A549 (cell line): ENCODE data around the gene SLC24A4. TPM values are rescaled to one million over a fixed set of nuclear protein-coding genes. Genes with fewer than 3 reads are reported as not detected.

Source experiments
- ATAC-seq, 2 experiments: fragments of 200-7000 bp in 1 of 2; fragments of >200 bp in 1 of 2; cut with Nextera tagmentation in 1 of 2; cut with Tn5 transposase in 1 of 2; 3 replicates each; pipeline versions ENCODE4 v1.8.0 to v1.9.1; 2018 to 2020; ENCODE audit warnings: mild to moderate bottlenecking in 1 of 2, moderate library complexity in 1 of 2
- CTCF ChIA-PET: fragments of 300-600 bp; sonication (Branson Sonifier 250); formaldehyde crosslinking; extraction: SDS; loops from one replicate; lab custom pipeline; 2021; ENCODE audit warnings: antibody characterized with exemption, inconsistent platforms; lab: Yijun Ruan, JAX
- POLR2A ChIA-PET: fragments of 350-600 bp; formaldehyde crosslinking; extraction: SDS; loops from one replicate; lab custom pipeline; 2021; ENCODE audit warnings: antibody characterized with exemption, inconsistent platforms; lab: Yijun Ruan, JAX
- DNase-seq, 2 experiments: peaks; one replicate each; pipeline versions ENCODE4 v3.0.0 to v3.0.0-alpha.2; 2011 to 2016; ENCODE audit warnings: low read depth in 1 of 2, low spot score in 1 of 2
- FAIRE-seq: peaks from 2 replicates; lab custom pipeline; 2011; peaks lifted over from hg19 to GRCh38; lab: Jason Lieb, UNC
- H3K27ac ChIP-seq, 2 experiments: fragments of >200 bp; sonication (Bioruptor Twin); formaldehyde crosslinking; 3 replicates each; pipeline ENCODE4 v1.5.1; 2016 to 2017
- H3K4me1 ChIP-seq: fragments of >200 bp; sonication (Bioruptor Twin); formaldehyde crosslinking; 3 replicates; pipeline ENCODE4 v1.6.1; 2016
- H3K4me2 ChIP-seq: fragments of >200 bp; sonication (Bioruptor Twin); formaldehyde crosslinking; 3 replicates; pipeline ENCODE4 v1.6.1; 2016
- H3K4me3 ChIP-seq: fragments of >200 bp; sonication (Bioruptor Twin); formaldehyde crosslinking; 3 replicates; pipeline ENCODE4 v1.5.1; 2016
- H3K9me3 ChIP-seq: fragments of >200 bp; sonication (Bioruptor Twin); formaldehyde crosslinking; 3 replicates; pipeline ENCODE4 v1.6.1; 2016
- ATOH8 ChIP-seq: fragments of 250-450 bp; sonication (Bioruptor Pico); IDR thresholded peaks from 2 replicates; pipeline ENCODE4 v1.5.0; 2020; ENCODE audit warnings: low read depth, mild to moderate bottlenecking, moderate library complexity
- CBX2 ChIP-seq: fragments of 200-600 bp; sonication (generic); IDR thresholded peaks from 2 replicates; pipeline ENCODE4 v1.6.1; 2016; ENCODE audit warnings: low read depth, mild to moderate bottlenecking, borderline replicate concordance
- EHF ChIP-seq: fragments of 250-450 bp; sonication (Bioruptor Pico); IDR thresholded peaks from 2 replicates; pipeline ENCODE4 v1.5.0; 2020; ENCODE audit warnings: mild to moderate bottlenecking
- EHMT2 ChIP-seq: fragments of 200-600 bp; sonication (generic); IDR thresholded peaks from 2 replicates; pipeline ENCODE4 v1.6.1; 2016; ENCODE audit warnings: antibody characterized with exemption, low read depth, mild to moderate bottlenecking, moderate library complexity
- ELK1 ChIP-seq: fragments of 150-350 bp; IDR thresholded peaks from 2 replicates; pipeline ENCODE4 v1.6.1; 2014; ENCODE audit warnings: low read depth, mild to moderate bottlenecking, low read length
- FOSL2 ChIP-seq, 2 experiments: fragments of 450-650 bp in 1 of 2; fragments of >200 bp in 1 of 2; sonication (Bioruptor Twin) in 1 of 2; formaldehyde crosslinking; IDR thresholded peaks; 2 replicates each; pipeline versions ENCODE4 v1.5.0 to v1.6.1; 2016 to 2020; ENCODE audit warnings: mild to moderate bottlenecking in 1 of 2, moderate library complexity in 1 of 2
- HDAC2 ChIP-seq: fragments of 200-600 bp; sonication (generic); IDR thresholded peaks from 2 replicates; pipeline ENCODE4 v1.6.1; 2016
- HOXA7 ChIP-seq: fragments of 250-450 bp; sonication (Bioruptor Pico); IDR thresholded peaks from 2 replicates; pipeline ENCODE4 v1.5.0; 2020; ENCODE audit warnings: mild to moderate bottlenecking, moderate library complexity
- JUN ChIP-seq, 2 experiments: fragments of >200 bp; sonication (Bioruptor Twin); formaldehyde crosslinking; IDR thresholded peaks; 2 replicates in 1 of 2; 3 replicates in 1 of 2; pipeline ENCODE4 v1.6.1; 2016 to 2017
- JUNB ChIP-seq: fragments of >200 bp; sonication (Bioruptor Twin); formaldehyde crosslinking; IDR thresholded peaks from 2 replicates; pipeline ENCODE4 v1.6.1; 2016
- KDM1A ChIP-seq: fragments of 200-600 bp; sonication (generic); IDR thresholded peaks from 2 replicates; pipeline ENCODE4 v1.6.1; 2016; ENCODE audit warnings: low read depth, mild to moderate bottlenecking
- KDM5A ChIP-seq: fragments of 200-600 bp; sonication (generic); IDR thresholded peaks from 2 replicates; pipeline ENCODE4 v1.6.1; 2016; ENCODE audit warnings: antibody characterized with exemption, mild to moderate bottlenecking
- NFE2L2 ChIP-seq: fragments of 150-350 bp; conservative IDR thresholded peaks from 2 replicates; pipeline ENCODE4 v1.6.1; 2014; ENCODE audit warnings: low read length
- NR3C1 ChIP-seq: fragments of >200 bp; sonication (Bioruptor Twin); formaldehyde crosslinking; IDR thresholded peaks from 3 replicates; pipeline ENCODE4 v1.6.1; 2017
- PHF8 ChIP-seq: fragments of 200-600 bp; sonication (generic); IDR thresholded peaks from 2 replicates; pipeline ENCODE4 v1.6.1; 2016; ENCODE audit warnings: low read depth, mild to moderate bottlenecking, antibody characterized with exemption, moderate library complexity, borderline replicate concordance
- POLR2AphosphoS2 ChIP-seq: conservative IDR thresholded peaks from 2 replicates; pipeline ENCODE4 v1.6.1; 2012; ENCODE audit warnings: low read length, improper control_type of control experiment, inconsistent platforms
- RAD21 ChIP-seq, 2 experiments: fragments of >200 bp in 1 of 2; sonication (Bioruptor Twin) in 1 of 2; formaldehyde crosslinking in 1 of 2; IDR thresholded peaks in 1 of 2; conservative IDR thresholded peaks in 1 of 2; 2 replicates in 1 of 2; 3 replicates in 1 of 2; pipeline ENCODE4 v1.6.1; 2012 to 2018; ENCODE audit warnings: inconsistent platforms in 1 of 2
- REST ChIP-seq: fragments of 200-600 bp; sonication (generic); IDR thresholded peaks from 2 replicates; pipeline ENCODE4 v1.6.1; 2016; ENCODE audit warnings: antibody characterized with exemption, mild to moderate bottlenecking, moderate library complexity
- SMC3 ChIP-seq: fragments of >200 bp; sonication (Bioruptor Twin); formaldehyde crosslinking; IDR thresholded peaks from 3 replicates; pipeline ENCODE4 v1.6.1; 2018; ENCODE audit warnings: inconsistent platforms
- USF2 ChIP-seq: fragments of 450-650 bp; IDR thresholded peaks from 2 replicates; pipeline ENCODE4 v1.6.1; 2014; ENCODE audit warnings: antibody characterized with exemption
- ZSCAN20 ChIP-seq: fragments of 250-450 bp; sonication (Bioruptor Pico); IDR thresholded peaks from 2 replicates; pipeline ENCODE4 v1.8.0; 2022; ENCODE audit warnings: mild to moderate bottlenecking, moderate library complexity
- WGBS: methylation state at CpG from one replicate; pipeline ENCODE4 v1.1.6; 2017; ENCODE audit errors: missing lambda C conversion rate; 5-methylcytosine and 5-hydroxymethylcytosine counted together
- polyA plus RNA-seq, 4 experiments: library from polyadenylated mRNA; depleted of rRNA in 3 of 4; stranded (reverse); fragments of >200 nt; fragmentation: RNase III in 1 of 4; extraction: RNeasy Plus Mini Kit Qiagen cat#74134 plus additional on column Dnase treatment in 1 of 4; gene quantifications; 2 replicates in 3 of 4; 3 replicates in 1 of 4; pipeline ENCODE4 v1.2.3, GENCODE V29; 2011 to 2017

SLC24A4 gene
- polyA plus RNA-seq, 2 of the 4 experiments (the other 2 are of a cell fraction), result 0.05 to 0.19 TPM

- FAIRE-seq, result no peak
- CTCF ChIA-PET, result no interaction called here
- TF ChIP-seq NR3C1, result no peak
- TF ChIP-seq PHF8, result no peak
- TF ChIP-seq POLR2AphosphoS2, result no peak
- TF ChIP-seq SMC3, result no peak
- TF ChIP-seq HDAC2, result no peak
- TF ChIP-seq RAD21 (conservative IDR thresholded peaks at IDR 0.05 in 1 of 2, IDR thresholded peaks at IDR 0.05 in 1 of 2), result no peak
- no peak for TF ChIP-seq REST
- TF ChIP-seq KDM5A, result no peak
- TF ChIP-seq JUNB, result no peak
- TF ChIP-seq HOXA7 (CRISPR knock-in tag), result no peak
- no peak for TF ChIP-seq NFE2L2
- TF ChIP-seq CBX2, result no peak
- no peak for TF ChIP-seq EHF (CRISPR knock-in tag)
- TF ChIP-seq, all 56 proteins: peak for 0
- Histone ChIP-seq H3K4me3 (no peak overlapping the region), H3K27ac (peak overlapping the region in 1 of 2 experiments; percentile 60; a peak in 2 of 6 replicates), H3K4me1 (peaks cover 37% of the 10 kb centered on the region), H3K4me2 (no peak overlapping the region), H3K9me3 (0 out of 3 replicates have a peak, but pooled peaks cover 2% of the 10 kb centered on the region)
- no peak for ATAC-seq
- WGBS, result 79% methylated on average over 14 of the region's 14 CpGs
- no peak for DNase-seq
- POLR2A ChIA-PET, result no interaction called here
Measured at GRCh38 chr14:92475451-92476187, 152.7 kb downstream of the SLC24A4 start.

- ATAC-seq (no peak), FAIRE-seq (no peak), DNase-seq (no peak)
- 0 out of 3 replicates have a peak, but pooled peaks cover 2% of the 10 kb centered on the region for H3K9me3 ChIP-seq
- WGBS, result 29% methylated on average over 3 of the region's 3 CpGs
- no peak overlapping the region for H3K4me3 ChIP-seq
- CTCF ChIA-PET, result interaction anchor here (0.7 to 1.7 kb wide), 9 partner anchors 8 to 201 kb away, joined by 3 to 7 read pairs (median 3); no protein-coding TSS in a partner anchor
- TF ChIP-seq ZSCAN20 (CRISPR knock-in tag) (no peak), CBX2 (no peak), KDM1A (no peak), ELK1 (no peak), KDM5A (no peak), HDAC2 (no peak), JUN (IDR thresholded peaks at IDR 0.05) (no peak)
- peak overlapping the region in 1 of 2 experiments; percentile 51; a peak in 2 of 6 replicates for H3K27ac ChIP-seq
- POLR2A ChIA-PET, result no interaction called here
- H3K4me2 ChIP-seq, result no peak overlapping the region
- H3K4me1 ChIP-seq, result peaks cover 14% of the 10 kb centered on the region; the same call in 2 of the 3 replicates
Measured at GRCh38 chr14:92480856-92481255, 157.9 kb downstream of the SLC24A4 start.

GRCh38 chr14:92481386-92481785 is 158.4 kb downstream of the SLC24A4 start:
- Histone ChIP-seq H3K4me1 (peaks cover 14% of the 10 kb centered on the region; the same call in 2 of the 3 replicates), H3K9me3 (0 out of 3 replicates have a peak, but pooled peaks cover 2% of the 10 kb centered on the region), H3K4me3 (no peak overlapping the region), H3K4me2 (no peak overlapping the region), H3K27ac (peak overlapping the region in 1 of 2 experiments; percentile 51; a peak in 2 of 6 replicates)
- no peak for FAIRE-seq
- DNase-seq, result peak in 1 of 2 experiments; percentile 20
- POLR2A ChIA-PET, result no interaction called here
- CTCF ChIA-PET, result interaction anchor here (0.7 to 1.7 kb wide), 9 partner anchors 9 to 200 kb away, joined by 3 to 7 read pairs (median 3); no protein-coding TSS in a partner anchor
- ATAC-seq, result peak; percentile 54 to 66; a peak in 3 of 6 replicates
- 3% methylated on average over 1 of the region's 1 CpG for WGBS
- TF ChIP-seq SMC3 (peak; percentile 33; the same call in 1 of the 3 replicates), FOSL2 (IDR thresholded peaks at IDR 0.05) (no peak), FOSL2 (CRISPR knock-in tag; IDR thresholded peaks at IDR 0.05) (no peak), EHMT2 (no peak), USF2 (no peak), REST (no peak), ATOH8 (no peak)
